ENCODE measurements around the gene RETREG1.

Gene RETREG1

DNA sequence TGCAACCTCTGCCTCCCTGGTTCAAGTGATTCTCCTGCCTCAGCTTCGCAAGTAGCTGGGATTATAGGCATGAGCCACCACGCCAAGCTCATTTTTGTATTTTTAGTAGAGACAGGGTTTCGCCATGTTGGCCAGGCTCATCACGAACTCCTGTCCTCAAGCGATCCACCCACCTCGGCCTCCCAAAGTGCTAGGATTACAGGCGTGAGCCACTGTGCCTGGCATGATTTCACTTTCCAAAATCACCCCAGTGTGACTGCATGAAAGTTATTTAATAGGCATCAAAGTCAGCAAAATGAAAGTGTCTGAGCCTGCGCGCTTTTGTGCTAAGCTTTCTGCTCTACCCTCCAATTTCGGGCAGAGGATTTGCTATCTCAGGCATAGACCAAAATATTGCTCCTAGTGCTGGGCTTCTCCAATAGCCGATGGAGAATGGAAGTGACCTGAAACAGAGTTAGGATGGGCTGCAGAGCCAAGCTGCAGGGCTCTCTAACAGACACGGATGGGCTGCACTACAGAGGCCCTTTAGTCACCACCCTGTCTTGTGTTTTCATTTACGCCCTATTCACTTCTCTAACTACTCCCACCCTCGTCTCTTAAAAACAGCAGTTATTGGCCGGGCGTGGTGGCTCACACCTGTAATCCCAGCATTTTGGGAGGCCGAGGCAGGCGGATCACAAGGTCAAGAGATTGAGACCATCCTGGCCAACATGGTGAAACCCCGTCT, 44.3 kb downstream of the RETREG1 start:
- ChIA-PET CTCF (interaction anchor here (1.1 to 12.8 kb wide), 2 partner anchors 23 to 618 kb away, joined by 3 to 125 read pairs; no protein-coding TSS in a partner anchor), POLR2A (no interaction called here)
- no peak overlapping the region for H3K4me3 ChIP-seq (ENCODE audit: low read depth, low read length)
- TF ChIP-seq ZNF239 (tag by site-specific recombination; IDR thresholded peaks at IDR 0.05) (no peak), ZNF837 (tag by site-specific recombination; IDR thresholded peaks at IDR 0.05) (no peak), ZNF501 (tag by site-specific recombination; IDR thresholded peaks at IDR 0.05) (no peak), KLF1 (tag by site-specific recombination; IDR thresholded peaks at IDR 0.05) (no peak), GLI4 (tag by site-specific recombination; IDR thresholded peaks at IDR 0.05) (no peak), ZNF221 (tag by site-specific recombination; IDR thresholded peaks at IDR 0.05; ENCODE audit: borderline replicate concordance) (no peak), ZNF585B (tag by site-specific recombination; IDR thresholded peaks at IDR 0.05) (no peak), ZNF776 (tag by site-specific recombination; IDR thresholded peaks at IDR 0.05; ENCODE audit: borderline replicate concordance) (no peak), MEIS1 (CRISPR knock-in tag; IDR thresholded peaks at IDR 0.05; ENCODE audit: borderline replicate concordance) (no peak), ZNF558 (tag by site-specific recombination; IDR thresholded peaks at IDR 0.05) (no peak), ZNF76 (tag by site-specific recombination; IDR thresholded peaks at IDR 0.05; ENCODE audit: borderline replicate concordance, low read depth) (no peak)
- TF ChIP-seq, protein P1, sequence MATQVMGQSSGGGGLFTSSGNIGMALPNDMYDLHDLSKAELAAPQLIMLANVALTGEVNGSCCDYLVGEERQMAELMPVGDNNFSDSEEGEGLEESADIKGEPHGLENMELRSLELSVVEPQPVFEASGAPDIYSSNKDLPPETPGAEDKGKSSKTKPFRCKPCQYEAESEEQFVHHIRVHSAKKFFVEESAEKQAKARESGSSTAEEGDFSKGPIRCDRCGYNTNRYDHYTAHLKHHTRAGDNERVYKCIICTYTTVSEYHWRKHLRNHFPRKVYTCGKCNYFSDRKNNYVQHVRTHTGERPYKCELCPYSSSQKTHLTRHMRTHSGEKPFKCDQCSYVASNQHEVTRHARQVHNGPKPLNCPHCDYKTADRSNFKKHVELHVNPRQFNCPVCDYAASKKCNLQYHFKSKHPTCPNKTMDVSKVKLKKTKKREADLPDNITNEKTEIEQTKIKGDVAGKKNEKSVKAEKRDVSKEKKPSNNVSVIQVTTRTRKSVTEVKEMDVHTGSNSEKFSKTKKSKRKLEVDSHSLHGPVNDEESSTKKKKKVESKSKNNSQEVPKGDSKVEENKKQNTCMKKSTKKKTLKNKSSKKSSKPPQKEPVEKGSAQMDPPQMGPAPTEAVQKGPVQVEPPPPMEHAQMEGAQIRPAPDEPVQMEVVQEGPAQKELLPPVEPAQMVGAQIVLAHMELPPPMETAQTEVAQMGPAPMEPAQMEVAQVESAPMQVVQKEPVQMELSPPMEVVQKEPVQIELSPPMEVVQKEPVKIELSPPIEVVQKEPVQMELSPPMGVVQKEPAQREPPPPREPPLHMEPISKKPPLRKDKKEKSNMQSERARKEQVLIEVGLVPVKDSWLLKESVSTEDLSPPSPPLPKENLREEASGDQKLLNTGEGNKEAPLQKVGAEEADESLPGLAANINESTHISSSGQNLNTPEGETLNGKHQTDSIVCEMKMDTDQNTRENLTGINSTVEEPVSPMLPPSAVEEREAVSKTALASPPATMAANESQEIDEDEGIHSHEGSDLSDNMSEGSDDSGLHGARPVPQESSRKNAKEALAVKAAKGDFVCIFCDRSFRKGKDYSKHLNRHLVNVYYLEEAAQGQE (tag by site-specific recombination; IDR thresholded peaks at IDR 0.05): no peak
- TF ChIP-seq, protein P2, sequence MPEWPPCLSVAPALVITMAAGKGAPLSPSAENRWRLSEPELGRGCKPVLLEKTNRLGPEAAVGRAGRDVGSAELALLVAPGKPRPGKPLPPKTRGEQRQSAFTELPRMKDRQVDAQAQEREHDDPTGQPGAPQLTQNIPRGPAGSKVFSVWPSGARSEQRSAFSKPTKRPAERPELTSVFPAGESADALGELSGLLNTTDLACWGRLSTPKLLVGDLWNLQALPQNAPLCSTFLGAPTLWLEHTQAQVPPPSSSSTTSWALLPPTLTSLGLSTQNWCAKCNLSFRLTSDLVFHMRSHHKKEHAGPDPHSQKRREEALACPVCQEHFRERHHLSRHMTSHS (tag by site-specific recombination; IDR thresholded peaks at IDR 0.05): no peak
- no peaks in the 10 kb centered on the region for H3K4me1 ChIP-seq (ENCODE audit: control insufficient read depth, insufficient read depth, low read length)
- no peaks in the 10 kb centered on the region for H3K9me3 ChIP-seq (ENCODE audit: control insufficient read depth, insufficient read depth, low read depth, low read length)
- no peaks in the 10 kb centered on the region for H3K36me3 ChIP-seq (ENCODE audit: control insufficient read depth in 2 of 2, insufficient read depth in 1 of 2, low read length in 2 of 2)
- no peak overlapping the region for H3K27ac ChIP-seq (ENCODE audit: extremely low read depth, low read depth, low read length)

DNA sequence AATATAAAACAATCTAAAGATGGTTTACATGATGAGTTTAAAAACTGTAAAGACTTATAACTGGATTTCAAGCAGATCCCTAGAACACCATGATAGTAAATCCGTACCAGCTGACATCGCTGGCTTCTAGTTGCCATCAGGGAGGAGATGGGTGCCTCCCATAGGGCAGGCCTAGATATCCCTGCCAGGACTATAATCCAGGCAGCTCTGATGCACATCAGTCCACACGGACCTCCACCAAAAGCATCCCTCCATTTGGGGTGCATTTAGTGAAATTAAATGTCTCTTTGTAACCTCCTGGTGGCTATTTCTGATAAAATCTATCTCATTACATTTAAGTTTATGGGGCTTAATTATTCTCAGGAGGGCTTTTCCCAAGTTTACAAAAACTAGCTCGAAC, 45.8 kb downstream of the RETREG1 start:
- H3K9me3 ChIP-seq (ENCODE audit: control insufficient read depth, insufficient read depth, low read depth, low read length): no peaks in the 10 kb centered on the region
- no peak for TF ChIP-seq ZNF501 (tag by site-specific recombination; IDR thresholded peaks at IDR 0.05)
- TF ChIP-seq, protein P3, sequence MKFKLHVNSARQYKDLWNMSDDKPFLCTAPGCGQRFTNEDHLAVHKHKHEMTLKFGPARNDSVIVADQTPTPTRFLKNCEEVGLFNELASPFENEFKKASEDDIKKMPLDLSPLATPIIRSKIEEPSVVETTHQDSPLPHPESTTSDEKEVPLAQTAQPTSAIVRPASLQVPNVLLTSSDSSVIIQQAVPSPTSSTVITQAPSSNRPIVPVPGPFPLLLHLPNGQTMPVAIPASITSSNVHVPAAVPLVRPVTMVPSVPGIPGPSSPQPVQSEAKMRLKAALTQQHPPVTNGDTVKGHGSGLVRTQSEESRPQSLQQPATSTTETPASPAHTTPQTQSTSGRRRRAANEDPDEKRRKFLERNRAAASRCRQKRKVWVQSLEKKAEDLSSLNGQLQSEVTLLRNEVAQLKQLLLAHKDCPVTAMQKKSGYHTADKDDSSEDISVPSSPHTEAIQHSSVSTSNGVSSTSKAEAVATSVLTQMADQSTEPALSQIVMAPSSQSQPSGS (tag by site-specific recombination; IDR thresholded peaks at IDR 0.05; ENCODE audit: low read depth): no peak
- no peak for TF ChIP-seq ZNF654 (tag by site-specific recombination; IDR thresholded peaks at IDR 0.05; ENCODE audit: low read depth)
- no peak for TF ChIP-seq ZNF37A (tag by site-specific recombination; IDR thresholded peaks at IDR 0.05)
- no peak overlapping the region for H3K4me3 ChIP-seq (ENCODE audit: low read depth, low read length)
- H3K36me3 ChIP-seq (ENCODE audit: control insufficient read depth in 2 of 2, insufficient read depth in 1 of 2, low read length in 2 of 2): no peaks in the 10 kb centered on the region
- no peak overlapping the region for H3K27ac ChIP-seq (ENCODE audit: extremely low read depth, low read depth, low read length)
- H3K4me1 ChIP-seq (ENCODE audit: control insufficient read depth, insufficient read depth, low read length): no peaks in the 10 kb centered on the region
- ChIA-PET POLR2A (no interaction called here), CTCF (interaction anchor here (0.6 to 12.8 kb wide), 4 partner anchors 22 to 1195 kb away, joined by 3 to 125 read pairs (median 3); no protein-coding TSS in a partner anchor)
